Measurements from ENCODE around the gene ESM1. TPM values are rescaled to one million over a fixed set of nuclear protein-coding genes. Genes with fewer than 3 reads are reported as not detected.

ESM1 gene
- total RNA-seq: not detected in 2 replicates

GRCh38 chr5:54985301-54986268 lies at the start of gene ESM1:
TSS of gene ESM1 (minus strand) at chr5:54985593. CDS start at chr5:54985517, 76 bp downstream.

Other genes with a start within 250 kb of the ESM1 start
- not detected in 2 replicates for gene GZMK, start 38.7 kb upstream of the ESM1 start, total RNA-seq
- not detected in 2 replicates for gene GZMA, start 117.1 kb upstream of the ESM1 start, total RNA-seq
- gene GPX8, start 174.6 kb upstream of the ESM1 start, total RNA-seq: 19.2 and 21.0 TPM in 2 replicates
- not detected in 2 replicates for gene CDC20B, start 187.6 kb upstream of the ESM1 start, total RNA-seq
- gene MCIDAS, start 241.7 kb upstream of the ESM1 start, total RNA-seq: 0.48 TPM in 1 of 2 replicates, not detected in the other
- 1.2 and 7.2 TPM in 2 replicates for gene CCNO, start 248.0 kb upstream of the ESM1 start, total RNA-seq

Measured in tracheal epithelial cell (primary cell).